ENCODE data around the gene NOP14.

- TF ChIP-seq CTCF (IDR thresholded peaks at IDR 0.05) (no peak), EZH2 (IDR thresholded peaks at IDR 0.05; ENCODE audit: borderline replicate concordance, insufficient read depth, low read depth, low read length, poor library complexity, severe bottlenecking) (no peak)
Observed at GRCh38 chr4:2893772-2894171, 69.4 kb downstream of the NOP14 start.
